ENCODE results near the gene INTS14. TPM values are rescaled to one million over a fixed set of nuclear protein-coding genes. Genes with fewer than 3 reads are reported as not detected.
A peak's percentile ranks its signal among the peaks of the same experiment; 100 is the strongest.

Gene INTS14
- total RNA-seq = 10 to 100 TPM; 48.8 to 53.2 TPM
- polyA plus RNA-seq = 10 to 100 TPM; 20.4 to 30.3 (median 24.0) TPM
- 22.1 to 91.3 (median 54.7) reads per million in 6 experiments for total RNA-seq

DNA sequence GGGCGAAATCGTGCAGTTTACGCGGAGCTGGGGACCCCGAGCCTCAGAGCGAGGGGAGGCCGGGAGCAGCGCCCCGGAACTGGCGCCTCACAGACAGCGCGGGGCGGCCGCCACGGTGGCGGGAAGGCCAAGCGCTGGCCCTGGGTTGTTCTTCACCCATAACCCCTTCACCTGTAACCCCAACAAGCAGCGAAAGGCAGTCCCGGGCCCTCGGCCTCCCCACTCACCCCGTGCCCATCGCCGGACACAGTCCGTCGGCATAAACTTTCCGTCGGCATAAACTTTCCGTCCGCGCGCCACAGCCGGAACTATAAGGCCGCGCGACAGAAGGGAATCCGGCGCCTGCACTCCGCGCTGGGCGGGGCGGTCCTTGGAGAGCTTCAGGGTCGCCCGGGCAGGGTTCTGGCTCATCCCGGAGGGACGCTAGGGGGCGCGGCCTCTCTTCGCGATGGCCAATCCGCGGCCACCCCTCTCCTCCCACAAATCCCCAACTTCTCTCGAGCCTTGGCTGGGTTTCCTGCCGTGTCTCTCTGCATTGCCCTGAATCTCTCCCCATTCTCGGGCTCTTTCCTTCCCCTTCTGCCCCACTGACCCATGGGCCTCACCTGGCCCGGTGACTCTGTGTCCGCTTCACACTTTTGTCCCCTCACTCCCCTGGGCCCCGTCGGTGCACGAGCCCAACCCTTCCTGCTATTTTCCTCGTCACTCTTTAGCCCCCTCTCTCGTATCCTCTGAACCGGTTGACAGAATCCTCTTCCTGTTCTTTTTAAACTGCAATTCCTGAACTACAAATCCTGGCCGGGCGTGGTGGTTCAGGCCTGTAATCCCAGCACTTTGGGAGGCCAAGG lies at the start of gene INTS14:
Gene INTS14, minus strand, starts transcription at position 261 of the 848 bp plus-strand sequence. CDS start 3,751 bp downstream, outside the sequence.
- Mint-ChIP-seq H3K36me3 (peaks cover 0 to 10% (median 2%) of the 10 kb centered on the region in 3 donors), H3K27ac (peak within 1 kb of the TSS; percentile 94 to 100 (median 98)), H3K9me3 (no peaks in the 10 kb centered on the region), H3K27me3 (no peaks in the 10 kb centered on the region), H3K4me3 (peak within 1 kb of the TSS; percentile 92 to 99 (median 97)), H3K4me1 (peaks cover 15 to 49% (median 42%) of the 10 kb centered on the region in 4 donors)
- POLR2A ChIA-PET = interaction anchor here (0.6 to 2.7 kb wide), 18 partner anchors 11 to 894 kb away, joined by 3 to 21 read pairs (median 3); partner anchors contain the start of genes DPP8, HACD3, RAB11A and RNU5B-1
- DNase-seq (peak; percentile 83 to 91 (median 86)), ATAC-seq (peak; percentile 95)

DNA sequence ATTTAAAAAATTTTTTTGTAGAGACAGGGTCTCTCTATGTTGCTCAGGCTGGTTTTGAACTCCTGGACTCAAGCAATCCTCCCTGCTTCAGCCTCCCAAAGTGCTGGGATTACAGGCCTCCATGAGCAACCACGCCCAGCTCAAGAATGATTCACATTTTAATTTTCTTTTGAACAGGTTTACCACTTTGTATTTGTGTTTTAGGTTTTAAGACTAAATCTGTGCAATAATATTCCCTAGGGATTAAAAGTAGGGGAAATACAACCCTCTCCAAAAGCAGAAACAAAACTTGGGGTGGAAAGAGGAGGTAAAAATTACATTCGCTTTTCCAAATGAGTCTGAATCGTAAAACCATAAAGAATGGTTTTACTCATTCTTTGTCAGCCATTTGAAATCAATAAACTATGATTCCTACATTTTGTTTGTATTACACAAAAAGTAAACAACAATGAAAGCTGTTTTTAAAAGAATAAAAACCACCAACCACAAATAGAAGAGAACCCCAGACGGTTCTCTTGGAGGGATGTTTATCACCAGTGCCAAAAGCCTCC lies 48.6 kb upstream of the INTS14 start:
- no peaks in the 10 kb centered on the region for H3K4me1 Mint-ChIP-seq
- no peak for DNase-seq
- peak overlapping the region in 1 of 10 donors; percentile 53 for H3K27ac Mint-ChIP-seq
- H3K27me3 Mint-ChIP-seq = no peaks in the 10 kb centered on the region
- POLR2A ChIA-PET = interaction anchor here (0.6 kb wide), 1 partner anchor 47 kb away, joined by 3 read pairs; no protein-coding TSS in a partner anchor
- no peaks in the 10 kb centered on the region for H3K9me3 Mint-ChIP-seq
- peaks cover 0 to 77% (median 3%) of the 10 kb centered on the region in 3 donors for H3K36me3 Mint-ChIP-seq
- no peak for ATAC-seq
- H3K4me3 Mint-ChIP-seq = no peak overlapping the region

DNA sequence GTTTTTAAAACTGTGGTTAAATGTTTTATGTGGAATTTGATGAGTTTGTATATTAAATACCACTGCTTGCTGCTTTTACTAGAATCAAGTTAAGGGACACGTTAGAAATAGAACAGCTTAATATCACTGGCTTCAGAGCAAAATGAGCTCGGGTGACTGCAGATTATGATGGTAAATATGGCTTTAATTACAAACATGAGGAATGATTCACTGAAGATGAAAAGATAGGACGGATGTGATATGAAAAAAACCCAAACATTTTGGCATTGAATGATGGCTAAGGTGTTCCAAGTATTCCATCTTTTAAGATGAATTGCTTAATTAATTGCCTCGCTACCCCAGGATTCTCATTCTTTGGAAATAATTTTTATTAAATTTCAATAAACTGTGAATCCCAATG lies 44.5 kb upstream of the INTS14 start:
- no peak for ATAC-seq
- POLR2A ChIA-PET = interaction anchor here (0.6 kb wide), 1 partner anchor 711 kb away, joined by 3 read pairs; no protein-coding TSS in a partner anchor
- H3K27me3 Mint-ChIP-seq = no peaks in the 10 kb centered on the region
- no peak for DNase-seq
- no peaks in the 10 kb centered on the region for H3K9me3 Mint-ChIP-seq
- H3K36me3 Mint-ChIP-seq = peaks cover 0 to 80% (median 5%) of the 10 kb centered on the region in 3 donors
- no peak overlapping the region for H3K4me3 Mint-ChIP-seq
- H3K4me1 Mint-ChIP-seq = peaks cover 0 to 2% (median 0%) of the 10 kb centered on the region in 4 donors
- peak overlapping the region in 2 of 10 donors; percentile 25 to 29 for H3K27ac Mint-ChIP-seq

DNA sequence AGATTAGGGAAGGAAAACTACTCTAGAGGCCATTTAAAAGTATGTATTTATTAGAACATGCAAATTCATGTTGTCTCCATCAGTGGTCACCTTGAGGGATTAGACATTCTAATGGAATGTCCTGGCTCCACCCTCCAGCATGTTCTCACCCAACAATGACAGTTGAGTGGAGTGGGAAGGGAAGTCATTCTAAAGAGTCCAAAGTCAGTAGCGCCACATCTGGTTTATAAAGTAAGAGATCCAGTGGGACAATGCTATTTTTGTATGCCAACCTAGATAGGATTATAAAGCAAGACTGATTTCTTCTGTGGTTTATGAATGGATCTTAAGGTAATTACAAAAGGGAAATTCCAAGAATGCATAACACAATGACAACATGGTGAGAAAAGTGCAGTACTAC lies 44.1 kb upstream of the INTS14 start:
- POLR2A ChIA-PET = interaction anchor here (0.6 kb wide), 1 partner anchor 712 kb away, joined by 3 read pairs; no protein-coding TSS in a partner anchor
- Mint-ChIP-seq H3K4me3 (no peak overlapping the region), H3K4me1 (peaks cover 0 to 3% (median under 1%) of the 10 kb centered on the region in 4 donors), H3K9me3 (no peaks in the 10 kb centered on the region), H3K27ac (peak overlapping the region in 7 of 10 donors; percentile 25 to 68 (median 39)), H3K27me3 (no peaks in the 10 kb centered on the region), H3K36me3 (peaks cover 0 to 80% (median 5%) of the 10 kb centered on the region in 3 donors)
- ATAC-seq (no peak), DNase-seq (no peak)

DNA sequence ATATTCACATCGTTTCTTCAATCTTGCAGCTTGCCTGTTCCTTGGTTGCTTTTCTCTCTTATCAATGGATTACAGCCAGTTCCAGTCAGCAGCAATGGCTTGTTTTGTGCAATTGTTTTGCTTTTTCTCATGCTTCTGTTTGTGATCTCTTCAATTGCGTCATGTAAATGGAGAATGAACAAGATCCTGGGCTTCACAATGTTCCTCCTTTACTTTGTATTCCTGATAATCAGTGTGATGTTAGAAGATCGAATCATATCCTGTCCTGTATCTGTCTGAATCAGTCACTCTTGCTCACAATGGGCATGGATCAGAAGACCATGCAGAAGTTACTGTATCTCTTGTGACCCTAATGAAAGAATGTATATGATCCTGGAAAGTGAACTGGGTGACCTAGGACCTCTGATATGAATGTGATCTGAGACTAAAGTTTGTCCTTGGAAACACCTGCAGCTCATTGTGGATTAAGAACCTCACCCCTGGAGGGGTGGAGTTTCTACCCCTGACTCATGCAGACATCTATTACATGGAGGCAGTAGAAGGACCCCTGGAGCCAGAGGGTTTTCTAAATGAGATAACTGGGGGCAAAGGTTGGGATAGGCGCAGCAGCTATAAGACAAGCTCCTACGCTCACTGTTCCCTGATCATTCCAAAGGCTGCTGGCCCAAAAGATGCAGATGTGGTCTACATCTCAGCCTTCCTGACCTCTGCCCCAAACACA lies 43.0 kb upstream of the INTS14 start:
- POLR2A ChIA-PET = interaction anchor here (0.7 to 1.0 kb wide), 2 partner anchors 43 to 250 kb away, joined by 3 read pairs; partner anchors contain the start of gene INTS14
- Mint-ChIP-seq H3K4me1 (peaks cover 0 to 3% (median under 1%) of the 10 kb centered on the region in 4 donors), H3K9me3 (no peaks in the 10 kb centered on the region), H3K4me3 (no peak overlapping the region), H3K27ac (peak overlapping the region in 8 of 10 donors; percentile 0 to 83 (median 25)), H3K27me3 (no peaks in the 10 kb centered on the region), H3K36me3 (peaks cover 0 to 72% (median 5%) of the 10 kb centered on the region in 3 donors)
- no peak for ATAC-seq
- DNase-seq = no peak

DNA sequence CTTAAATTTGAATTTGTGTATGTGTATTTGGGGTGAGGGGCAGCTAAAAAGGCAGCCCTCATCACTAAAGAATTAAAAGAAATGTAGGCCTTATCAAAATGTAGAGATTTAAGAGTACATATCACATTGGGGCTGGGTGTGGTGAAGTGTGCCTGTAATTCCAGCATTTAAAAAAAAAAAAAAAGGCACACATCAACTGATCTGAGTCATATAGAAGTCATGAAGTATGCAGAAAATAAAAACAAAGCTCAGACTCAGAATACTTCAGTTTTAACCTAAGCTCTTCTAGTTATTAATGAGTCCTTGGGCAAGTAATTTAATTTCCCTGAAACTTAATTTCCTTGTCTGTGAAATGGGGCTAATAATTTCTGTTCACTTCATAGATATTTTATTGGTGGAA lies 42.4 kb upstream of the INTS14 start:
- no peak for DNase-seq
- POLR2A ChIA-PET = no interaction called here
- H3K36me3 Mint-ChIP-seq = peaks cover 0 to 66% (median 5%) of the 10 kb centered on the region in 3 donors
- H3K9me3 Mint-ChIP-seq = no peaks in the 10 kb centered on the region
- no peaks in the 10 kb centered on the region for H3K27me3 Mint-ChIP-seq
- peaks cover 0 to 3% (median under 1%) of the 10 kb centered on the region in 4 donors for H3K4me1 Mint-ChIP-seq
- ATAC-seq = no peak
- H3K4me3 Mint-ChIP-seq = peak overlapping the region in 1 of 10 donors; percentile 3
- peak overlapping the region in 7 of 10 donors; percentile 4 to 83 (median 57) for H3K27ac Mint-ChIP-seq

DNA sequence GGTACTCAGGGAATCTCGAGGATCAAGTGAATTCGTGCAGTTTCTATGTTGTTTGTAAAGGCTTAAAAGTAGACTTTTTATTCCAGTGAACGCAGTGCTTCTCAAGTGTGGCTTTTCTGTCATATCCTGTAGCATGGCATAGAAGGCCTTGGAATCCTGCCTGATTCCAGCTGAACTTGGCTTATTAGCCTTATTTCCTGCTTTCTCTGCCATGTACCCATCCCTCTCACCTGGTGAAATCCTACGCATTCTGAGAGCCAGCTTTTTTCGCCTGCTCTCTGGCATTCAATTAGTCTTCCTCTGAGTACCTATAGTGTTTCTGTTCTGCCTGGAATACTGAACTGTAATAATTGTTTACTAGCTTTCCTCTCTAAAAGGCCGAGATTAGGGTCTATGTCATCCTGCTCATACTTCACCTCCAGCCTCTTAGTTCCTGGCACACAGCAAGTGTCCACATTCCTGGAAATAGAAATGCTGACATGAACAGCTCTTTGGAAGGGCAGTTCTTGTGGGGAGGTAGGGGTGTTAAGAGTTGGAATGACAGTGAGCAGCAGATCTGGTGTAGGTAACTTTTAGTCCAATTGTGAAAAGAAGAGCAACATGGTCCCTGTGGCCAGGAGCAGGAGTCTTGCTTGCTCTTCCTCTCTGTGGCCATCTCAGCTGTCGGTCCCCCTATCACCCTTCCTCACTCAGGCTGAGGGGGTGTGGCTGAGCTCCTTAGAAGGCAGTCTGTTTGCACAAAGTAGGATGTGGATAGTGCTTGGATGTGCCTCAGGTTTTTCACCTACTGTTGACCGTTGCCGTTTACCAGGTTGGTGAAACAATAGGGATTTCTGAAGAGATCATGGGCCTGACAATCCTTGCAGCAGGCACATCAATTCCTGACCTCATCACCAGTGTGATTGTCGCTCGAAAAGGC lies 41.2 kb upstream of the INTS14 start:
- Mint-ChIP-seq H3K4me1 (peaks cover 0 to 3% (median under 1%) of the 10 kb centered on the region in 4 donors), H3K27ac (peak overlapping the region in 8 of 10 donors; percentile 19 to 83 (median 48)), H3K27me3 (no peaks in the 10 kb centered on the region), H3K9me3 (no peaks in the 10 kb centered on the region), H3K4me3 (no peak overlapping the region), H3K36me3 (peaks cover 0 to 58% (median 5%) of the 10 kb centered on the region in 3 donors)
- no peak for ATAC-seq
- DNase-seq = no peak
- POLR2A ChIA-PET = no interaction called here

DNA sequence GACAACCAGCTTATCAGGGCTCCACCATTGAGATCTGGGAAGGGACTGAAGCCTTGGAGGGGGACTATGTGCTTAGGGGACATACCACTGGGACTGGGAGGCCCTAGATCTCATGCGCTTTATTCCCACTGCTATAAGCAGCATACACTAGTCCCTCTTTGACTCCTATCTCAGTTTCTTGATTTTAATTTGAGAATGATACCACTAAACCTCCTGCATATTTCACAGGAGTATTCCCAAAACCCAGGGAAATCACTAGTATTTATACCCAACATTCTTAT lies 40.1 kb upstream of the INTS14 start:
- Mint-ChIP-seq H3K4me3 (no peak overlapping the region), H3K36me3 (peaks cover 0 to 50% (median 5%) of the 10 kb centered on the region in 3 donors), H3K27me3 (no peaks in the 10 kb centered on the region), H3K4me1 (peaks cover 0 to 3% (median under 1%) of the 10 kb centered on the region in 4 donors), H3K27ac (peak overlapping the region in 4 of 10 donors; percentile 19 to 31 (median 28)), H3K9me3 (no peaks in the 10 kb centered on the region)
- ATAC-seq (no peak), DNase-seq (no peak)
- POLR2A ChIA-PET = interaction anchor here (0.6 kb wide), 1 partner anchor 17 kb away, joined by 5 read pairs; no protein-coding TSS in a partner anchor

DNA sequence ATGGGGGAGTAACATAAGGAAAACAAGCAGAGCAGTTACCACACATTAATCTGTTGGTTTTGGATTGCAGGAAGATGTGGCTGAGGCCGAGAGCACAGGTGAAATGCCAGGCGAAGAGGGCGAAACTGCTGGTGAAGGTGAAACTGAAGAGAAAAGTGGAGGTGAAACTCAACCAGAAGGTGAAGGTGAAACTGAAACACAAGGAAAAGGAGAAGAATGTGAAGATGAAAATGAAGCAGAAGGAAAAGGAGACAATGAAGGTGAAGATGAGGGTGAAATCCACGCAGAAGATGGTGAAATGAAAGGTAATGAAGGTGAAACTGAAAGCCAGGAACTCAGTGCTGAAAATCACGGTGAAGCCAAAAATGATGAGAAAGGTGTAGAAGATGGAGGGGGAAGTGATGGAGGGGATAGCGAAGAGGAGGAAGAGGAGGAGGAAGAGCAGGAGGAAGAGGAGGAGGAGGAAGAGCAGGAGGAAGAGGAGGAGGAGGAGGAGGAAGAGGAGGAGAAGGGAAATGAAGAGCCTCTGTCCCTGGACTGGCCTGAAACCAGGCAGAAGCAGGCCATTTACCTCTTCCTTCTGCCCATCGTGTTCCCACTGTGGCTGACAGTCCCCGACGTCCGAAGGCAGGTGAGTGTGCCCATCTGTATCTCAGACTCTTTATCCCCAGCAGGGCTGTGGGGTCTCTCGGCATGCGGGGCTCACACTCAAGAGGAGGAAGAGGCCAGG lies 39.5 kb upstream of the INTS14 start:
- POLR2A ChIA-PET = interaction anchor here (0.6 kb wide), 1 partner anchor 17 kb away, joined by 5 read pairs; no protein-coding TSS in a partner anchor
- no peak overlapping the region for H3K4me3 Mint-ChIP-seq
- H3K9me3 Mint-ChIP-seq = no peaks in the 10 kb centered on the region
- peaks cover 0 to 3% (median under 1%) of the 10 kb centered on the region in 4 donors for H3K4me1 Mint-ChIP-seq
- DNase-seq = no peak
- H3K27ac Mint-ChIP-seq = peak overlapping the region in 7 of 10 donors; percentile 7 to 66 (median 34)
- H3K27me3 Mint-ChIP-seq = no peaks in the 10 kb centered on the region
- no peak for ATAC-seq
- H3K36me3 Mint-ChIP-seq = peaks cover 0 to 45% (median 4%) of the 10 kb centered on the region in 3 donors

DNA sequence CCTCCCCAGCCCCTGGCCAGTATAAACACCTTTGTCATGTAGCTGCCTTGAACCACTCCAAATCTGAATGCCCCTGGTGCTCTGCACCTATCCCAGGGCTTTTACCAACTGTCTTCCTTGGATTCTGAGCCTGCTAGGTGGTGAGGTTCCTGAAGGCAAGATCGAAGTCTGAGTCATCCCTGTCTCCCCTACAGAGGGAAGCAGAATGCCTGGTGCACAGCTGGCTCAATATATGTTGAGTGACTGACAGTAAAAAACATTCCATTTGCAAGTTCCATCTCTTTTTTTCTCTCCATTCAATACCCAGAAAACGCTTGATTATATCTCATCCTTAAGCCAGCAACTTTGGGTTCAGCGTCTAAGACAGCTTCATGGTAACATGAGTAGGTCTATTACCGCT lies 35.6 kb upstream of the INTS14 start:
- Mint-ChIP-seq H3K4me1 (peaks cover 0 to 4% (median 1%) of the 10 kb centered on the region in 4 donors), H3K9me3 (no peaks in the 10 kb centered on the region), H3K27ac (peak overlapping the region in 2 of 10 donors; percentile 43 to 48), H3K4me3 (no peak overlapping the region), H3K36me3 (peaks cover 0 to 11% (median 0%) of the 10 kb centered on the region in 3 donors), H3K27me3 (no peaks in the 10 kb centered on the region)
- ATAC-seq = no peak
- POLR2A ChIA-PET = no interaction called here
- no peak for DNase-seq

DNA sequence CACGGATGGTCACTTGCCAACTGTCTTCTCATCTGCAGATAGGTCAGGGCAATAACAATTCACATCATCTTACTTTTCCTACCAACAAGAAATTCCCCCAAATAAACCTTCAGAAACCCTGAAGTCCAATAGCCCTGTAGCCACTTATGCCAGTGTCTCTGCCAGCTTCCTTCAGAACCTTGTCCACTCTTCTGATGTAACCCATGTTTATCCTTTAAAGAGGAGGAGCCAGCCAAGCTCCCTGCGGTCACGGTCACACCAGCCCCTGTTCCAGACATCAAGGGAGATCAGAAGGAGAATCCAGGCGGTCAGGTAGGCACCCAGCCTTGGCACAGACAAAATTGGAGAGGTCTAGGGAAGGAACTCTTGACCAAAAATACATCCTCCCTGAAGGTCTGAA lies 34.5 kb upstream of the INTS14 start:
- ATAC-seq (no peak), DNase-seq (no peak)
- POLR2A ChIA-PET = no interaction called here
- no peak overlapping the region for H3K4me3 Mint-ChIP-seq
- no peaks in the 10 kb centered on the region for H3K27me3 Mint-ChIP-seq
- H3K36me3 Mint-ChIP-seq = peaks cover 0 to 2% (median 0%) of the 10 kb centered on the region in 3 donors
- no peaks in the 10 kb centered on the region for H3K9me3 Mint-ChIP-seq
- peak overlapping the region in 3 of 10 donors; percentile 8 to 71 (median 36) for H3K27ac Mint-ChIP-seq
- peaks cover 0 to 4% (median 1%) of the 10 kb centered on the region in 4 donors for H3K4me1 Mint-ChIP-seq
